Measurements from ENCODE around the gene FCAMR.

The FCAMR gene

DNA sequence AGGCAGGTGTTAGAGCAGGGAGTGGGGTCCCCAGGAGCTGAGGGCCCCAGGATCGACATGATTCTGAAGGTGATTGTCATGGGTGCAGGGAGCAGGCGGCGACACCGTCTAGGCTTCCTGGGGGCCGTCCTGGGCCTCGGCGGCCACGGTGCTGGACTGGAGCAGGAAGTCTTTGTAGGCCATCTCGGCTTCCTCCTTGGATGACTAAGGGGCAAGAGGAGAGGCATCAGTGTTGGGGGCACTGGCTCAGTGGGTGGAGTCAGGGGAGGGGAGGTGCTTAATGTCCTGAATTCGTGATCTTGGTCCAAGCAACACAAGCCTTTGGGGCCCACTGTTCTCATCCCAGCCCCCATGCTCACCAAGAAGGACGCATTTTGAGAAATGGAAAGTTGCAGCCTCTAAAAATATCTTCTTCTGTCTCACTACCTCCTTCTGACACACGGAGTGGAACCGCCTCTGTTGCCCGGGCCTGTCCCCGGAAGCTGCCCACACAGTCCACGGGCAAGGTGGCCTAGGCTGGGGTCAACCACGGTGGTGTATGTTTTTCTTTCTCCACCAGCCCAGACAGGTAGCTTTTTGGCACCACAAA is 40.0 kb downstream of the FCAMR start:
- peak; percentile 39 to 68 for DNase-seq

DNA sequence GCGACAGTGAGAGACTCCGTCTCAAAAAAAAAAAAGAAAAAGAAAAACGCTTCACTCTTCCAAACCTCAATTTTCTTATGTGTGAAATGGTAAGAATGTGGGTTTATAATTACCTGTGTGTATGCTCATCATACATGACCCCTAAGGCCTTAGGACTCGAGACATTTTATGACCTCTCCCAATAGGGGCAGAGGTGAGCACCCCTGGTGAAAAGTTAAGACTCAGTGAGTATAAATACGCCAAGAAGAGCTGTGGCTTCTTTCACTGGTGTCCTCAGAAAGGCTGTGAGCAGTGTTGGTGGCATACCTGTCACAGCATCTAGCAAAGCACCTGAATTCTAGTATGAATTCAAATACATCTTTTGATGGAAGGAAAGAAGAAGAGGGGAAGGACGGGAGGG is 40.7 kb downstream of the FCAMR start:
- DNase-seq = no peak

- no peak for DNase-seq
Measured at GRCh38 chr1:206926286-206926685, 44.0 kb downstream of the FCAMR start.

- DNase-seq = peak; percentile 76 to 84
Measured at GRCh38 chr1:206925106-206925736, 45.0 kb downstream of the FCAMR start.

GRCh38 chr1:206924592-206925105 is 45.6 kb downstream of the FCAMR start:
- DNase-seq = peak; percentile 45

DNA sequence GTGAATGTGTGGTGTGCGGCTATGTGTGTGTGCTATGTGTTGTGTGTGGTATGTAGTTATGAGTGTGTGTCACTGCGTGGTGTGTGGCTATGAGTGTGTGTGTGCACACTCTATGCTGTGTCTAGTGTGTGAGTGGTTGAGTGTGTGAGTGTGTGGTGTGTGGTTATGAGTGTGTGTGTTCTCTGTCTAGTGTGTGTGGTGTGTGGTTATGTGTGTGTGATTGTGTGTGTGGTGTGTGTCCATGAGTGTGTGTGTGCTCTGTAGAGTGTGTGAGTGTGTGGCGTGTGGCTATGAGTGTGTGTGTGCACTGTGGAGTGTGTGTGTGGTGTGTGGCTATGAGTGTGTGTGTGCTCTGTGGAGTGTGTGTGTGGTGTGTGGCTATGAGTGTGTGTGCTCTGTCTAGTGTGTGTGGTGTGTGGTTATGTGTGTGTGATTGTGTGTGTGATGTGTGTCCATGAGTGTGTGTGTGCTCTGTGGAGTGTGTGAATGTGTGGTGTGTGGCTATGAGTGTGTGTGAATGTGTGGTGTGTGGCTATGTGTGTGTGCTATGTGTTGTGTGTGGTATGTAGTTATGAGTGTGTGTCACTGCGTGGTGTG is 46.2 kb downstream of the FCAMR start:
- peak in 1 of 2 donors; percentile 34 for DNase-seq

- DNase-seq = peak; percentile 78 to 86
Measured at GRCh38 chr1:206923009-206923960, 47.0 kb downstream of the FCAMR start.

DNA sequence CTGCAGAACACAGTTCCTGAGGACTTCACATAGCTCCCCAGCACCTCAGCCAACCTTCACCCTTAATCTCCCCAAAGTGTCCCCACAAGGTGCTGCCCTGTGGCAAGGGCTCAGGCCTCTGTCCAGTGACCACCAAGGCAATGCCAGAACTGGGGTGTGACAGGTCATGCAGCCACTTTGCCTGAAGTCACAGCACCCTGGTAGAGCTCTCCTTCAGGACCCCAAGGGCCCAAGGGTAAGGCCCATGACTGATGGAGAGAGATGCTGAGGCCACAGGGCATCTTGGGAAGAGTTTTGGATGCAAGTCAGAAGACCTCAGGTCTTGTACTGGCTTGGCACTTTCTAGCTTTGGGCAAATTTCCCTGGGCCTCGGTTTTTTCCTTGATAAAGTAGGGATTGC is 47.7 kb downstream of the FCAMR start:
- DNase-seq = no peak

- peak; percentile 65 to 75 for DNase-seq
Measured at GRCh38 chr1:206921772-206922265, 48.4 kb downstream of the FCAMR start, which contains the start of gene FCMR. Gene FCMR, minus strand, starts transcription at chr1:206921941. Its CDS starts 87 bp downstream, at chr1:206921854.

DNA sequence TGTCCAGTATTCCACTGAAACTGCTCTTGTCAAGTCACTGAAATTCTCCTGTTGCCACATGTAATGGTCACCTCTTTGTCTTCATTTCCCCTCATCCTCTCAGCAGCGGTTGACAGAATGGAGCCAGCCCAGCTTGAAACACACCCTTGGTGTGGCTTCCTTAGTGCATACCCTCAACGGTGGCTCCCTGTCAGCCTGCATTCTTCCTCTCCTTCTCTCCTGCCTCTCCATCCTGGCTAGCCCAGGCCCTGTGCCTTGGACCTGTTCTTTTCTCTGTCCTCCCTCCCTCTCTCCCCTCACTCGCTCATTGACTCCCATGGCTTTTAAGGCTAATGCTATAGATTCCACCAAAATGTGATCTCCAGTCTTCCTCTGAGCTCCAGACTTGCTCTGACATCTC is 52.2 kb downstream of the FCAMR start:
- DNase-seq = no peak

- no peak for DNase-seq
Measured at GRCh38 chr1:206916000-206916709, 54.1 kb downstream of the FCAMR start.

DNA sequence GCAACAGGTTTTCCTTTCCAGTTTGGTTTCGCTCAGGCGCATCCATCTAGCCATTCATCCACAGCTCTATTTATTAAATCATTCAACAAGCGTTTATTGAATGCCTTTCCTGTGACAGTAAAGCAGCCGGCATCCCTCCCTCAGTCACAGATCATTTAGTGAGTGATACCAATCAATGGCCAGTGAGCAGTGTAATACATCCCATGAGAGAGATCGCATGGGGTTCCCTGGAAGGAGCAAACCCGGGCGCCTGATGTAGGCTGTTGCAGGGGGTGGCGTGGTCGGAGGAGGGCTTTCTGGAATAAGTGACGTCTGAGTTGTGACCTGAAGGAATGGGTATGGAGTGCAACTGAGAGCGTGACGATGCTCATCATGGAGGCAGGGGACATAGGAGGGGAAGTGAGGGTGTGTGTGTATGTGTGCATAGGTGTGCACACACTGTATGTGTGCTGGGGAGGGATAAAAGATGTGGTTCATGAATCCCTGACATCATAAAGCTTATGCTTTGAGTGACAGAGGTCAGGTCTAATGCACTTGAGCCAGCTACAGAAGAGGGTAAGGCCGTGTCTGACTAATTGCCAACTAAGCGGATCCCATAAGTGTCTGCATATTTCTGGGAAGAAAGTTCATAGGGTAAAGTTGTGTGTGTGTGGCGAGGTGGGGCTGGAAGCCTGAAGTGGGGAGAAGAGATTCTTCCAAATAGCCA is 55.1 kb downstream of the FCAMR start:
- DNase-seq = no peak

DNA sequence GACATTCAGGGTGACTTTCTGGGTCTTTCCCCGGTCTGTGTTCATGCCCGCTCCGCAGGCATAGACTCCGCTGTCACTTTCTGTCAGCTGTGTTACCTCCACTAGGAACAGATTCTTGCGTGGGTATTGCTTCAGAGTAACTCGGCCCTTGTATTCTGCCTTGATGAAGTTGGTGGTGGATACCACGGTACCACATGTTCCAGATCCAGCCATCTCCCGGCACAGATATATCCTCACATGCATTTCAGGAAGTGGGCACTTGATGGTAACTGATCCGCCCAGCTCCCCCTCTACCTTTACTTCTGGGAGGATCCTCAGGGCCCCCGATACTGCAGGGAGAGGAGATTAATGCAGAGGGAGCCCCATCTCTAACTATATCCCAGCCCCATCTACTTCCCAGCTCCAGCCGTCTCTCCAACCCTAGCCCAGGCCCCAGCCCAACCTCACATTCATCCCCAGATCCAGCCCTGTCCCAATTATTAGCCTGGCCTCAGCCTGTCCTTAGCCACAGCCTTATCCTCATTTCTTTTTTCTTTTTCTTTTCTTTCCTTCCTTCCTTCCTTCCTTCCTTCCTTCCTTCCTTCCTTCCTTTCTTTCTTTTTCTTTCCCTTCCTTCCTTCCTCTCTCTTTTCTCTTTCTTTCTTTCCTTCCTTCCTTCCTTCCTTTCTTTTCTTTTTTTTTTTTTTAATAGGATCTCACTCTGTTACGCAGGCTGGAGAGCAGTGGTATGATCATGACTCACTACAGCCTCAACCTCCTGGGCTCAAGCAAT is 56.3 kb downstream of the FCAMR start:
- DNase-seq = no peak

DNA sequence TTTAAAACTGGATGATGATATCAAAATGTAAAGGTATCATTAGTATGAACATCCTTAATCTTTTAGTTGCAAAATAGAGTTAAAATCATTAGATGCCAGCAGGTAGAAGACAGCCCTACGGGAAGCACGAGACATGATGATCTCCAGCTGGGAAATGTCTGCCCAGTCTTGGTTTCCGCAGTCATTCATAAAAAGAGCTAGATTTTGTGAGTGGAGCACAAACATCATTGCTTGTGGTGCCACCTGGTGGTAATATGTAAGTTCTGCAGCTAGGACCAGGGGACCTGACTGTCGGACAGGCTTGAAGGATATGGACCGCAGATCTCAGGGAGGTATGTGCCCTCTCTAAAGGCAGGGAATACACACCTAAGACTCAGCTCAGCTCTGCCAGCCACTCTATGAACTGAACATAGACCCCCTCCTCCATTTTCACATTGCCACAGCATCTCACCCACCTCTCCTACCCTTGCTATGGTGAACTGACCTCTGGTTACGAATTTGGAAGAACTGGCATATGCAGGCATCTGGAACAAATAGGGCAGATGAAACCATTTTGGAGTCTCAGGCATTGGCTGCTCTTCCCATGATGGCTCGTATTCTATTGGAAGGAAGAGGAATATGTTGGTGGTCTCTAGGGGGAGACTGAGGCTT is 57.7 kb downstream of the FCAMR start:
- peak; percentile 77 to 81 for DNase-seq

DNA sequence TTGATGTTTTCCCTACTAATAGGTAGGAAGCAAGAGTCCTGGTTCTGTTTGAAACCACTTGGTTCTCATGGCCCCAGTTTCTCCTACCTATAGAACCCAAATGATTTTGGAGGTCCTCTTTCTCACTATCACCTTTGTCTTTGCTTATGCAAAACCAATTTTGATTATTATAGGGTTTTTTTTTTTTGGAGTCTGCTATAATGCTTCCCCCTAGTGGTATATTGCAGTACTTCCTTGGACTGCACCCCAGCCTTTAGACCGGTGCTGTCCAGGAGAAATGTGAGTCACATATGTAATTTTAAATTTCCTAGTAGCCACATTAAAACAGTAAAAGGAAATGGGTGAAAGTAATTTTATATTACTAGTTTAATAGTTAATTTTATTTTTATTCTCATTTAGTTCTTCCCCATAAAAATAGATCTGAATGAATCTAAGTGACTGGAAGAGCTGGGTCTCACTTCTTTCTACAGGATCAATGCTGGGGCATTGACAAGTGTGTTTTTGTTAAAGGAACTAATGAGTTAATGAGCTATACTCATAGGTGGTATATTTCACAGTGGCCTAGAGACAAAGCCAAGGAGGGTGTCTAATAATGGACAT is 59.1 kb downstream of the FCAMR start:
- peak; percentile 44 to 70 for DNase-seq

- no peak for DNase-seq
Measured at GRCh38 chr1:206909883-206910318, 60.4 kb downstream of the FCAMR start.

DNA sequence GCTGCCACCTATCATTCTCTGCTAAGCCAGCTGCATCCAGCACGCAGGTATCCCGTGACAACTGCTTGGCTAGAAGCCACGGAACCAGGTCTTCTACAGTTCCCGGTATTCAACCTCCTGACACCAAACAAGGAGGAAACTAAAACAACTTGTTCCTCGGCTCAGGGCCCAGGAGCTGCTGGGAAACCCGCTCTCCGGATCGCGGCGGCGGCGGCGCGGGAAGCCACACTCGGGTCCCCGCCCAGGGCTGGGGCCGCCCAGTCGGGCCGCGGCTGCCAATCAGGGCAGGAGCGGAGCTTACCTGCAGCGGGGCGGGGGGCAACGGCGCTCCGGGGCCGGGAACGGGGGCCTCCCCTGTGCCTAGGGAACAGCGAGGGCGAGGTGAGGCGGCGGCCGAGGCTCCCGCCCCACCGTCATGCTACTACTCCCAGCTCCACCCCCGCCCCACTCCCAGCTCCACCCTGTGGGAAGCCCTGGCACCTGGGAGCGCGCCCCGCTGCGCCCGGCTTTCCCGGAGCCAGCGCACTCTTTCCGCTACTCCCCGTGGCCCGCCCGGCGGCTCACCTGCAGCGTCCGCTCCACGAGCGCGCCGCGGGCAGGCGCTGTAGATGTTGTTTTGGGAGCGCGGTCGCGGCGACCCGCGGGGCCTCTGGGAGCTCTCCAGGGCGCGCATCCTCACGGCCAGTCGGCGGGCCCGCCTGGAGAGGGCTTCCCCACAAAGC is 60.9 kb downstream of the FCAMR start:
- peak; percentile 41 to 45 for DNase-seq

DNA sequence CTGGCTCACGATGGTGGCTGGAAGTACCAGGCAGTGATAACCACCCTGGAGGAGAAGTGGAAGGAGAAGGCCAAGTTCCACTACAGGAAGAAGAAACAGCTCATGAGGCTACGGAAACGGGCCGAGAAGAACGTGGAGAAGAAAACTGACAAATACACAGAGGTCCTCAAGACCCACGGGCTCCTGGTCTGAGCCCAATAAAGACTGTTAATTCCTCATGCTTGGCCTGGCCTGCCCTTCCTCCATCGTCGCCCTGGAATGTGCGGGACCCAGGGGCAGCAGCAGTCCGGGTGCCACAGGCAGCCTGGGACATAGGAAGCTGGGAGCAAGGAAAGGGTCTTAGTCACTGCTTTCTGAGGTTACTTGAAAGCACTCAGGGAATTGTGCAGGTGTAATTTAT is 62.2 kb downstream of the FCAMR start:
- no peak for DNase-seq
